ENCODE results near the gene PGF. TPM values are rescaled to one million over a fixed set of nuclear protein-coding genes. Genes with fewer than 3 reads are reported as not detected.

The PGF gene
- total and polyA plus RNA-seq, 2 experiments from 2014 or later, result 1.1 to 1.8 TPM

- peaks cover 88% of the 10 kb centered on the region for H3K79me2 ChIP-seq (ENCODE audit: insufficient read depth)
- no peak overlapping the region for H3K4me3 ChIP-seq
- H3K27ac ChIP-seq, result peak overlapping the region; percentile 47
- WGBS, 2 experiments (ENCODE audit: low coverage in 1 of 2, low lambda C conversion rate in 2 of 2, missing lambda C conversion rate in 2 of 2), result 54 to 55% methylated on average over 6 of the region's 6 CpGs
- no peak overlapping the region for H2AFZ ChIP-seq
- H3K4me1 ChIP-seq (ENCODE audit: insufficient read depth), result peaks cover 35% of the 10 kb centered on the region
- H4K20me1 ChIP-seq (ENCODE audit: insufficient read depth), result peaks cover 14% of the 10 kb centered on the region
- H3K9me3 ChIP-seq (ENCODE audit: low read depth), result no peaks in the 10 kb centered on the region
- peak; percentile 74 for DNase-seq
- in situ Hi-C loops (cut with MboI), result no loop called here
- TF ChIP-seq EZH2phosphoT487 (IDR thresholded peaks at IDR 0.05; ENCODE audit: insufficient read depth, low read depth) (no peak), EZH2 (IDR thresholded peaks at IDR 0.05; ENCODE audit: insufficient read depth, poor library complexity, severe bottlenecking) (no peak)
- H3K36me3 ChIP-seq (ENCODE audit: low read depth), result peaks cover 71% of the 10 kb centered on the region
- H3K9me2 ChIP-seq (ENCODE audit: insufficient read depth), result no peaks in the 10 kb centered on the region
- H3K4me2 ChIP-seq (ENCODE audit: unreplicated experiment), result peak overlapping the region; percentile 27
- H3K9ac ChIP-seq, result no peak overlapping the region; the same call in 1 of the 2 replicates
- no peaks in the 10 kb centered on the region for H3K27me3 ChIP-seq (replicated peaks; ENCODE audit: insufficient read depth)
- peaks cover 42% of the 10 kb centered on the region for H3F3A ChIP-seq (ENCODE audit: insufficient read depth)
Observed at GRCh38 chr14:74891870-74892269, 63.5 kb downstream of the PGF start.

Other genes with a start within 250 kb of the PGF start
- 21.0 and 25.6 TPM in 2 replicates for gene AREL1, start 242.5 kb downstream of the PGF start, total RNA-seq (2014; rRNA removed; shearing (Covaris generic))
- 12.9 and 14.2 TPM in 2 replicates for gene AREL1, start 242.5 kb downstream of the PGF start, polyA plus RNA-seq (2016; fragmentation: Nextera tagmentation; extraction: Ambion mirVana)
- 28.7 and 39.2 TPM in 2 replicates for gene FCF1, start 242.5 kb downstream of the PGF start, total RNA-seq (2014; rRNA removed; shearing (Covaris generic))
- 24.3 and 26.0 TPM in 2 replicates for gene FCF1, start 242.5 kb downstream of the PGF start, polyA plus RNA-seq (2016; fragmentation: Nextera tagmentation; extraction: Ambion mirVana)
- gene YLPM1, start 192.3 kb downstream of the PGF start, total RNA-seq (2014; rRNA removed; shearing (Covaris generic)), result 19.3 and 40.0 TPM in 2 replicates
- gene YLPM1, start 192.3 kb downstream of the PGF start, polyA plus RNA-seq (2016; fragmentation: Nextera tagmentation; extraction: Ambion mirVana), result 15.9 and 16.8 TPM in 2 replicates
- not detected in 2 replicates for gene PROX2, start 79.5 kb downstream of the PGF start, total RNA-seq (2014; rRNA removed; shearing (Covaris generic))
- 0.05 TPM in 1 of 2 replicates, not detected in the other for gene PROX2, start 79.5 kb downstream of the PGF start, polyA plus RNA-seq (2016; fragmentation: Nextera tagmentation; extraction: Ambion mirVana)
- 60.8 and 88.1 TPM in 2 replicates for gene DLST, start 73.7 kb downstream of the PGF start, total RNA-seq (2014; rRNA removed; shearing (Covaris generic))
- gene DLST, start 73.7 kb downstream of the PGF start, polyA plus RNA-seq (2016; fragmentation: Nextera tagmentation; extraction: Ambion mirVana), result 11.8 and 12.4 TPM in 2 replicates
- gene RPS6KL1, start 32.3 kb downstream of the PGF start, total RNA-seq (2014; rRNA removed; shearing (Covaris generic)), result 0.38 and 1.4 TPM in 2 replicates
- gene RPS6KL1, start 32.3 kb downstream of the PGF start, polyA plus RNA-seq (2016; fragmentation: Nextera tagmentation; extraction: Ambion mirVana), result 0.23 TPM in 1 of 2 replicates, not detected in the other
- 18.6 and 40.6 TPM in 2 replicates for gene EIF2B2, start 47.3 kb upstream of the PGF start, total RNA-seq (2014; rRNA removed; shearing (Covaris generic))
- 50.2 and 55.0 TPM in 2 replicates for gene EIF2B2, start 47.3 kb upstream of the PGF start, polyA plus RNA-seq (2016; fragmentation: Nextera tagmentation; extraction: Ambion mirVana)
- gene MLH3, start 95.9 kb upstream of the PGF start, total RNA-seq (2014; rRNA removed; shearing (Covaris generic)), result 12.3 and 19.9 TPM in 2 replicates
- gene MLH3, start 95.9 kb upstream of the PGF start, polyA plus RNA-seq (2016; fragmentation: Nextera tagmentation; extraction: Ambion mirVana), result 7.3 and 10.8 TPM in 2 replicates
- gene ACYP1, start 108.4 kb upstream of the PGF start, total RNA-seq (2014; rRNA removed; shearing (Covaris generic)), result 5.7 and 7.3 TPM in 2 replicates
- 18.0 and 19.3 TPM in 2 replicates for gene ACYP1, start 108.4 kb upstream of the PGF start, polyA plus RNA-seq (2016; fragmentation: Nextera tagmentation; extraction: Ambion mirVana)
- gene ZC2HC1C, start 114.0 kb upstream of the PGF start, total RNA-seq (2014; rRNA removed; shearing (Covaris generic)), result 2.8 and 5.3 TPM in 2 replicates
- 1.0 TPM in 2 replicates for gene ZC2HC1C, start 114.0 kb upstream of the PGF start, polyA plus RNA-seq (2016; fragmentation: Nextera tagmentation; extraction: Ambion mirVana)
- 27.6 and 41.0 TPM in 2 replicates for gene NEK9, start 171.5 kb upstream of the PGF start, total RNA-seq (2014; rRNA removed; shearing (Covaris generic))
- gene NEK9, start 171.5 kb upstream of the PGF start, polyA plus RNA-seq (2016; fragmentation: Nextera tagmentation; extraction: Ambion mirVana), result 41.2 and 47.6 TPM in 2 replicates
- gene TMED10, start 221.0 kb upstream of the PGF start, total RNA-seq (2014; rRNA removed; shearing (Covaris generic)), result 359 and 363 TPM in 2 replicates
- gene TMED10, start 221.0 kb upstream of the PGF start, polyA plus RNA-seq (2016; fragmentation: Nextera tagmentation; extraction: Ambion mirVana), result 540 and 553 TPM in 2 replicates

Data from GM23248 (cell line).